ENCODE data around the gene RAB18. TPM values are rescaled to one million over a fixed set of nuclear protein-coding genes. Genes with fewer than 3 reads are reported as not detected.

The RAB18 gene
- total and polyA plus RNA-seq, 9 of the 15 experiments (the other 6 are each of a cell fraction or from before 2014, with no cell fraction given): 10.5 to 46.3 (median 32.5) TPM

DNA sequence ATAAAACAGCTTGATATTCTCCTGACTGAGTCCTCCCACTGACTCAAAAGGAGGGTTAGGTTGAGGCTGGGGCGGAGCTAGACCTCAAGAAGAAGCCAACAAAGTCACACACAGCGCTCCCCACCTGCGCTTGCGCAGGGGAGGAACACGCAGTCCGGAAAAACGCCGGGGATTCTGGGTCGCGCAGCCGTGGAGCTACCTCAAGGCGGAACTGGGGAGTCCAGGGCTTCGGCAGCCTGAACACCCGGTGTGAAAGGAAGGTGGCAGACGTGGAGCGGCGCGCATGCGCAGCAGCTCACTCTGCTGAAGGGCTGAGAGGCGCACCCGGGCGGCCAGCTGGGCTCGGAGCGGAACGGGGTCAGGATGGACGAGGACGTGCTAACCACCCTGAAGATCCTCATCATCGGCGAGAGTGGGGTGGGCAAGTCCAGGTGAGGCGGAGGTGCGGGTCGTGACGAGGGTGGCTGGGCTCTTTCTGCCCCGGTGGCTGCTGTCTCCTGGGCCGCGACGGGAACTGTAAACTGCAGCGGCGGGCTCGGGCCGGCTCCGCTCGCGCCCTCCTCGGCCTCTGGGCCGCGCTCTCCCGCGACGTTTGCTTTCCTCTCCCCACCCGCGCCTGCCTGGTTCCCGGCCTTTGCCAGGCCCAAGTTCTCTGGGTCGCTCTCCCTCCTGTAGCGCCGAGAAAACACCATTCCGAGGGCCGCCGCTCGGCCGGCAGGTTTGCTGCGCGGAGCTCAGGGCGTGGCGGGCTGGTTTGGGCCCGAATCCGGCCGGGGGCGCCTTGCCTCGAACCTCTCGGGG lies at the start of gene RAB18 (continued):
- TF ChIP-seq, protein P1, sequence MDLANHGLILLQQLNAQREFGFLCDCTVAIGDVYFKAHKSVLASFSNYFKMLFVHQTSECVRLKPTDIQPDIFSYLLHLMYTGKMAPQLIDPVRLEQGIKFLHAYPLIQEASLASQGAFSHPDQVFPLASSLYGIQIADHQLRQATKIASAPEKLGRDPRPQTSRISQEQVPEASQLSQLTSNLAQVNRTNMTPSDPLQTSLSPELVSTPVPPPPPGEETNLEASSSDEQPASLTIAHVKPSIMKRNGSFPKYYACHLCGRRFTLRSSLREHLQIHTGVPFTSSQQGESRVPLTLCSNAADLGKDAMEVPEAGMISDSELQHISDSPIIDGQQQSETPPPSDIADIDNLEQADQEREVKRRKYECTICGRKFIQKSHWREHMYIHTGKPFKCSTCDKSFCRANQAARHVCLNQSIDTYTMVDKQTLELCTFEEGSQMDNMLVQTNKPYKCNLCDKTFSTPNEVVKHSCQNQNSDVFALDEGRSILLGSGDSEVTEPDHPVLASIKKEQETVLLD (IDR thresholded peaks at IDR 0.05): peak; percentile 99
- TF ChIP-seq CHD2 (IDR thresholded peaks at IDR 0.05; ENCODE audit: low read depth, low read length) (no peak), FIP1L1 (IDR thresholded peaks at IDR 0.05; ENCODE audit: low read depth, low read length, poor library complexity, severe bottlenecking) (peak; percentile 21), CREB3L1 (IDR thresholded peaks at IDR 0.05; ENCODE audit: borderline replicate concordance, low read depth) (peak; percentile 91), TCFL5 (CRISPR knock-in tag; conservative IDR thresholded peaks at IDR 0.05) (no peak), ELK3 (CRISPR knock-in tag; IDR thresholded peaks at IDR 0.05) (no peak), POLR2A (conservative IDR thresholded peaks at IDR 0.05) (peak; percentile 92), HDAC8 (tag; IDR thresholded peaks at IDR 0.05) (no peak), ZNF354B (CRISPR knock-in tag; IDR thresholded peaks at IDR 0.05) (no peak), RBM14 (IDR thresholded peaks at IDR 0.05; ENCODE audit: borderline replicate concordance, insufficient read depth, low read depth, low read length) (no peak), MEIS2 (IDR thresholded peaks at IDR 0.05; ENCODE audit: partially characterized antibody) (peak; percentile 96), HCFC1 (IDR thresholded peaks at IDR 0.05; ENCODE audit: low read depth, low read length) (peak; percentile 86), POLR2AphosphoS2 (IDR thresholded peaks at IDR 0.05; ENCODE audit: low read length) (no peak), RBM22 (IDR thresholded peaks at IDR 0.05; ENCODE audit: low read depth, low read length, poor library complexity, severe bottlenecking) (no peak), NR2C1 (IDR thresholded peaks at IDR 0.05) (no peak), NR2C1 (tag; IDR thresholded peaks at IDR 0.05) (peak; percentile 37; the same call in 1 of the 2 replicates), ZEB2 (IDR thresholded peaks at IDR 0.05) (peak; percentile 95), TFAP4 (CRISPR knock-in tag; IDR thresholded peaks at IDR 0.05; ENCODE audit: borderline replicate concordance) (peak; percentile 99), SRSF3 (IDR thresholded peaks at IDR 0.05; ENCODE audit: insufficient read depth, low read length) (no peak), GMEB1 (CRISPR knock-in tag; IDR thresholded peaks at IDR 0.05) (peak; percentile 89)
- TF ChIP-seq, protein P2, sequence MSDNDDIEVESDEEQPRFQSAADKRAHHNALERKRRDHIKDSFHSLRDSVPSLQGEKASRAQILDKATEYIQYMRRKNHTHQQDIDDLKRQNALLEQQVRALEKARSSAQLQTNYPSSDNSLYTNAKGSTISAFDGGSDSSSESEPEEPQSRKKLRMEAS (CRISPR knock-in tag; IDR thresholded peaks at IDR 0.05): peak; percentile 76

Data from K562 (cell line).